GM21576 (cell line): Measurements from ENCODE around the gene MISP.
"Not testable (repeated sequence)": the region's sequence is repeated elsewhere in the genome, so short reads cannot be mapped to it uniquely, and the experiment has no call there.

ENCODE experiments used
- ATAC-seq: cut with Tn5 transposase; IDR thresholded peaks from one replicate; pipeline ENCODE4 v1.9.1; 2021; ENCODE audit warnings: mild to moderate bottlenecking, moderate library complexity; ENCODE audit not compliant: unreplicated experiment

The MISP gene, protein sequence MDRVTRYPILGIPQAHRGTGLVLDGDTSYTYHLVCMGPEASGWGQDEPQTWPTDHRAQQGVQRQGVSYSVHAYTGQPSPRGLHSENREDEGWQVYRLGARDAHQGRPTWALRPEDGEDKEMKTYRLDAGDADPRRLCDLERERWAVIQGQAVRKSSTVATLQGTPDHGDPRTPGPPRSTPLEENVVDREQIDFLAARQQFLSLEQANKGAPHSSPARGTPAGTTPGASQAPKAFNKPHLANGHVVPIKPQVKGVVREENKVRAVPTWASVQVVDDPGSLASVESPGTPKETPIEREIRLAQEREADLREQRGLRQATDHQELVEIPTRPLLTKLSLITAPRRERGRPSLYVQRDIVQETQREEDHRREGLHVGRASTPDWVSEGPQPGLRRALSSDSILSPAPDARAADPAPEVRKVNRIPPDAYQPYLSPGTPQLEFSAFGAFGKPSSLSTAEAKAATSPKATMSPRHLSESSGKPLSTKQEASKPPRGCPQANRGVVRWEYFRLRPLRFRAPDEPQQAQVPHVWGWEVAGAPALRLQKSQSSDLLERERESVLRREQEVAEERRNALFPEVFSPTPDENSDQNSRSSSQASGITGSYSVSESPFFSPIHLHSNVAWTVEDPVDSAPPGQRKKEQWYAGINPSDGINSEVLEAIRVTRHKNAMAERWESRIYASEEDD

DNA sequence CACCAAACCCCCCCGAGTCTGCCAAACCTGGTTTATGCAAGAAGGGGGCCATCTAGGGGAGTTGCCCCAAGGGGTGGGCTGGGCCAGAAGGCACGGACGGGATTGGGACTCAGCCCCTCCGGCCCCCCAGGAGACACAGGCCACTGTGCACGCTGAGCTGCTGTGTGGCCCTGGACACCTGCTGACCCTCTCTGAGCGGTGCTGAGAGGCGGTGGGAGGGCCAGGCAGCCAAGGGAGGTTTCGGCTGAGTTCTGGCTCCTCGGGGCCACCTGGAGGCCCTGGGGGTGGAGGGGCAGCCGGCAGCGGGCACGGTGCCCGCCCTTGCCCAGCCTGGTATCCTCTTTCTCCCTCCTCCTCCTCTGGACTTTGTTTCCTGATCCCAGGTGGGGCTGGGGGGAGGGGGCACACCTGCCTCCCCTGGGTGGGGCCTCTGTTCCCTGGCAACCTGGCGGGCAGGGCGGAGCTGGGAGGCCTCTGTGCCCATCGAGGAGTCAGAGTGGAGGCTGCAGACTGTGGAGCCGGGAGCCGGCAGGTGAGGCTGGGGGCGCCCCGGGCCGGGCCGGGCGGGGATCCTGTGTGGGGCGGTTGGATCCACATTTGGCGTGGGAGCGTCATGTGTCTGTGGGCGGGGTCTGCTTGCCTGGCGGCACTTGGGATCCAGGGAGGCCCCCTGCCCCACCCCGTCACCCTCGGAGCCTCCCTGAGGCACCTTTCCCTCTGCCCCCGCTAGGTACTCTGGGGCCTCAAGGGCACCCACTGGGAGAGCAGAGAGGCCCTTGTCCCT is at the start of gene MISP:
Gene MISP (plus strand): TSS at position 473 of the 784 bp plus-strand sequence. CDS start 5,835 bp downstream, outside the sequence.
- no peak for ATAC-seq

GRCh38 chr19:702847-703246 is 48.1 kb upstream of the MISP start:
- ATAC-seq, result not testable (repeated sequence)

- ATAC-seq, result no peak
Observed at GRCh38 chr19:703329-703650, 47.6 kb upstream of the MISP start.

- ATAC-seq, result no peak
Observed at GRCh38 chr19:703651-704446, 47.1 kb upstream of the MISP start.

GRCh38 chr19:704447-704741 is 46.5 kb upstream of the MISP start:
- no peak for ATAC-seq

- no peak for ATAC-seq
Observed at GRCh38 chr19:708154-709143, 42.5 kb upstream of the MISP start, which contains the start of gene PALM. TSS of gene PALM (plus strand) at chr19:708935. CDS start at chr19:709147, 212 bp downstream.

DNA sequence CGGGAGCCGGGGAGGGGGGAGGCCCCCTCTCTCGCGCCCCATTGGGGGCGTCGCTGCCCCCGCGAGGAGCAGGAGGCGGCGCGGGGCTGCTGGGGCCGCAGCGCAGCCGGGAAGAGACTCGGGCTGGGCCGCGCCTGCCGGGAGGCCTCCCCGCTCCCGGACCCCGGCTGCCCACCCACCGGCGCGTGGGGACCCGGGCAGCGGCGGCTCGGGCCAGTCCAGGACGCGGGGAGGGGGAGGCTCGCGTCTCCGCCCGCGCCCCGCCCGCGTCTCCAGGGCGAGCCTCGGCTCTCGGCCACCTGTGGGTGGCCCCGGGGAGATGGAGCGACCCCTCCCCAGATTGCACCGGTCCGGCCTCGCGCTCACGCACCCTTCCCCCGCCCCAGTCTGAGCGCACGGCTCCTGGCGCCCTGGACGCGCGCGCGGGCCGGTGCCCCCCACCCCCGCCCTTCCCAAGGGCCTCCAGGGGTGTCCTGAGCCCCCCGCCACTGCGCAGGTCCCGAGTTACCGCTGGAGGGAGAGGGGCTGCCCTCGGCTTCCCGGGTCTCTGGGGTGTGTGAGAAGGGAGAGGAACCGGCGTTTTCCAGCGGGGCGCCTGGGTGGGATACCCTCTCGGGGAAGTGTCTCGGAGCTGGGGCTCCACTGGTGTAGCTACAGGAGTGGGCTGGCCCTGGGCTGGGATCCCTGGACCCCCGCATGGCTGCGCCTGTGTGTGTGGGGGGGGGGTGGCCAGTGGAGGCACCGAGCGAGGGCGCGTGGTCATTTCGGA is 41.5 kb upstream of the MISP start:
- ATAC-seq, result no peak

- no peak for ATAC-seq
Observed at GRCh38 chr19:709965-710571, 40.8 kb upstream of the MISP start.

GRCh38 chr19:710767-711166 is 40.1 kb upstream of the MISP start:
- no peak for ATAC-seq

- ATAC-seq, result no peak
Observed at GRCh38 chr19:711254-711653, 39.7 kb upstream of the MISP start.

- no peak for ATAC-seq
Observed at GRCh38 chr19:715347-715746, 35.6 kb upstream of the MISP start.

DNA sequence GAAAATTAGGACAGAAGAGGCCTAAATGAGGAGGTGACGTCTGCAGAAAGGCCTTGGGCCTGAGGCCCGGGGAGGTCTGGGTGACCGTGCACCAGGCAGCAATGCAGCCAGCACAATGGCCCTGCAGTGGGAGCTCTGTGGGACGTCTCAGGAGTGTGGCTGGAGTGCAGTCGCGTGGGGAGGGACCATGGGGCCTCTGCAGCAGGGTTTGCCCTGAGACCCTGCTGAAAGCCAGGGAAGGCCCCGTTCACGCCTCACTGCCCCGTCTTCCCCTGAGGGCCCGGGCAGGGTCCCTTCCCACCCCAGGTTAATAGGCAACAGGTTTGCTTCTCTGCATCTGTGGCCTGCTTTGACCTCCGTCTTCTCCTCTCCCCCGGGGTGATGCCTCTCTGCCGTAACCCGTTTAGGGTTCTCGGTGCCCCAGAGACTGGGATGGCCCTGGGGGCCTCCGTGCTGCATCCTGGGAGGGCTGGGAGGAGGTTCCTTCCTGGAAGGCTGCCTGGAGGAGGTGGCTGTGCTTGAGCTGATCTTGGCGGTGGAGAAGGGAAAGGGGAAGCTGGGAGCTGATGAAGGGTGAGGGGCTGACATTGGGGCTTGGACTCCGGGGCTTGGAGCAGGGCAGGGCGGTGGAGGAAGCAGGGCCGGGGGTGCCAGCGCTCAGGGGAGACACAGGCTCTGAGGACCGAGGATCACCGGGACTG is 32.5 kb upstream of the MISP start:
- no peak for ATAC-seq

- no peak for ATAC-seq
Observed at GRCh38 chr19:718991-719512, 31.9 kb upstream of the MISP start.

- no peak for ATAC-seq
Observed at GRCh38 chr19:719636-720344, 31.1 kb upstream of the MISP start.

DNA sequence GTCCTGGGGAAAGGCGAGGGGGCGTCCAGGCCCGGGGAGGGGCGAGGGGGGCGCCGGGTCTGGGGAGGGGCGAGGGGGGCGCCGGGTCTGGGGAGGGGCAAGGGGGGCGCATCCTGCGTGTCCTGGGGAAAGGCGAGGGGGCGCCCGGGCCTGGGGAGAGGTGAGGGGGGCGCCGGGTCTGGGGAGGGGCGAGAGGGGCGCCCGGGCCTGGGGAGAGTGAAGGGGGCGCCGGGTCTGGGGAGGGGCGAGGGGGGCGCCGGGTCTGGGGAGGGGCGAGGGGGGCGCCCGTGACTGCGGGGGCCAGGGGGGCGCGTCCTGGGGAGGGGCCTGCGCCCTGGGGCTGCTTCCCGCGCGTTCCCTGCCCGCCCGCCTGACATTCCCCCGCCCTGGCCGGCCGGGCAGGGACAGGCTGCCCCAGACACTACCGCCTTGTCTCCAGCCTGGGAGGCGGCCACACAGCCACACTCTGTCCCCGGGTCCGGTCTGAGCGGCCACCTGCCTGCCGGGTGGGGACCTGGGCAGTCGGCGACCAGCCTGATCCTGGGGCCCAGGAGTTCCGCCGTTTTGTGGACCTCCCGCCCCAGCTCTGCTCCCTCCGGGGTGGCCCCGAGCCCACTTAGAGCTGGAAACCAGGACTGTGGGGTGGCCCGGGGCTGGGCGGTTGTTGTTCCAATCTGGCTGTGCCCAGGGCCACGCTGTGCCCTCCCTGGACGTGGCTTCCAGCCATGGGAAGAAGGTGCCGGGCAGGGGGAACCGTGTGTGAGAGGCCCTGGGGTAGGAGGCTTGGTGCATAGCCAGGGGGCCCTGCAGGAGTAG is 30.4 kb upstream of the MISP start:
- ATAC-seq, result no peak

DNA sequence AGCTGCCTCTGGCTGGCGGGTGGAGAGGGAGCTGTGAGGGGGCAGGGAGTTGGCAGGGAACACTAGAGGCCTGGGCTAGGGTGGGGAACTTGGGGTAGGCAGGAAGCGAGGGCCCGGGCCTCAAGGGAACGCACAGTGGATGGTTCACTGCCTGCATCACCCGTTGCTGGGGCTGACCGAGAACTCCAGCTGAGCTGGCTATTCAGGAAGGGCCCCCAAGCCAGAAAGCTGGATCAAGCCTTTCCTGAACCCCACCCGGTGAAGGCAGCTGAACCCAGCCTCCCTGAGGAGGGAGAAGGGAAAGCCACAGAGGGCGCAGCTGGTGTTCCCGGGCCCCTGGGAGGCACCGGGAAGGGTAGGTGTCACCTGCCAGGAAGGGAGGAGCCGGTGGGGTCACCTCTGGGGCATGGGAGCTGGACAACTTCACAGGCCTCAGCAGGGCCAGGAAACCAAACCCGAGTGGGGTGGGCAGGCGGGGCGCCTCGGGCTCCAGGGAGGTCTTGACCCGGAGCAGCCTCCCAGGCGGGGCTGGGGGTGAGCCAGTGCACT is 28.3 kb upstream of the MISP start:
- no peak for ATAC-seq
